ENCODE measurements around the gene ELAVL3.
"Not testable (repeated sequence)": the region's sequence is repeated elsewhere in the genome, so short reads cannot be mapped to it uniquely, and the experiment has no call there.

ELAVL3 gene

DNA sequence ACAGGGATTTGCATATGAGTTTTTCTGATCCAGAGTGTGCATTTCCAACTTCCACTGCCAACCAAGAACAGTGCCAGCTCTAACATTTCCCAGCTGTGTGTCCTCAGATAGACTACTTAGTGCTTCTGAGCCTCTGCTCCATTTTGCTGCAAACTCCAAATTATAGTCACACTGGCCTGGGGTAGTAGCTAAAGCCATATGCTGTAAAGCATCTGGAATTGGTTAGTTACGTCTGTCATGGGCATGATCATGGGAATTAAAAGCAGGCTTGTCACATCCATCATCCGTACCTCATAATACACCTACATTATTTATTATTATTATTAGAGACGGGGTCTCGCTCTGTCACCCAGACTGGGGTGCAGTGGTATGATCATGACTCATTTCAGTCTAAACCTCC, 7.1 kb downstream of the ELAVL3 start:
- Histone ChIP-seq H3K4me2 (ENCODE audit: low read length) (no peak overlapping the region), H3K9me3 (replicated peaks; ENCODE audit: low read length) (no peaks in the 10 kb centered on the region), H3K9ac (ENCODE audit: low read depth, low read length) (no peak overlapping the region), H3K4me1 (ENCODE audit: control insufficient read depth, insufficient read depth, low read length) (no peaks in the 10 kb centered on the region), H3K4me3 (ENCODE audit: low read length) (no peak overlapping the region), H3K27me3 (ENCODE audit: control insufficient read depth, insufficient read depth, low read length) (peaks cover 24% of the 10 kb centered on the region), H3K36me3 (ENCODE audit: insufficient read depth, low read length) (no peaks in the 10 kb centered on the region)

GRCh38 chr19:11468266-11468845, 12.5 kb downstream of the ELAVL3 start:
- H3K9ac ChIP-seq (ENCODE audit: low read depth, low read length); H3K9me3 ChIP-seq (replicated peaks; ENCODE audit: low read length); H3K27me3 ChIP-seq (ENCODE audit: control insufficient read depth, insufficient read depth, low read length); H3K4me1 ChIP-seq (ENCODE audit: control insufficient read depth, insufficient read depth, low read length); H3K36me3 ChIP-seq (ENCODE audit: insufficient read depth, low read length); H3K4me3 ChIP-seq (ENCODE audit: low read length); H3K4me2 ChIP-seq (ENCODE audit: low read length): not testable (repeated sequence)

DNA sequence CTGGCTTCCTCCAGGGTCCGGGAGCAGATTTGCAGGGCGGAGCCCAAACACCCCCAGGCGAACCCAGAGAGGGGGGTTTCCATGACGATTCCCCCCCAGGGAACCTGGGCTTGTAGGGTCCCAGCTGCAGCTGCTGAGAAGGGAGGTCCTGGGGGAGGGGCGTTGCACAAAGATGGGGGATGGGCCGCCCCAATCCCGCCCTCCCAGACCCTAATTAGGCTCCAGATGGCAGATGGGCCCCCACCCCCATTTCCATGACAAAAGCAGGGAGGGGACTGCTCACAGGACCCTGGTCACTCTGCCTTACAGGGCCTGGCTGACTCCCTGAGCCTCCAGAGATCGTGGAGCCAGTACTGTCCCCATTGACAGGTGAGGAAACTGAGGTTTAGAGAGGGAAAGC, 15.2 kb downstream of the ELAVL3 start:
- H3K4me1 ChIP-seq (ENCODE audit: control insufficient read depth, insufficient read depth, low read length), result no peaks in the 10 kb centered on the region
- H3K36me3 ChIP-seq (ENCODE audit: insufficient read depth, low read length), result no peaks in the 10 kb centered on the region
- H3K4me2 ChIP-seq (ENCODE audit: low read length), result no peak overlapping the region
- H3K9me3 ChIP-seq (replicated peaks; ENCODE audit: low read length), result no peaks in the 10 kb centered on the region
- H3K9ac ChIP-seq (ENCODE audit: low read depth, low read length), result no peak overlapping the region
- H3K4me3 ChIP-seq (ENCODE audit: low read length), result no peak overlapping the region
- H3K27me3 ChIP-seq (ENCODE audit: control insufficient read depth, insufficient read depth, low read length), result no peaks in the 10 kb centered on the region

DNA sequence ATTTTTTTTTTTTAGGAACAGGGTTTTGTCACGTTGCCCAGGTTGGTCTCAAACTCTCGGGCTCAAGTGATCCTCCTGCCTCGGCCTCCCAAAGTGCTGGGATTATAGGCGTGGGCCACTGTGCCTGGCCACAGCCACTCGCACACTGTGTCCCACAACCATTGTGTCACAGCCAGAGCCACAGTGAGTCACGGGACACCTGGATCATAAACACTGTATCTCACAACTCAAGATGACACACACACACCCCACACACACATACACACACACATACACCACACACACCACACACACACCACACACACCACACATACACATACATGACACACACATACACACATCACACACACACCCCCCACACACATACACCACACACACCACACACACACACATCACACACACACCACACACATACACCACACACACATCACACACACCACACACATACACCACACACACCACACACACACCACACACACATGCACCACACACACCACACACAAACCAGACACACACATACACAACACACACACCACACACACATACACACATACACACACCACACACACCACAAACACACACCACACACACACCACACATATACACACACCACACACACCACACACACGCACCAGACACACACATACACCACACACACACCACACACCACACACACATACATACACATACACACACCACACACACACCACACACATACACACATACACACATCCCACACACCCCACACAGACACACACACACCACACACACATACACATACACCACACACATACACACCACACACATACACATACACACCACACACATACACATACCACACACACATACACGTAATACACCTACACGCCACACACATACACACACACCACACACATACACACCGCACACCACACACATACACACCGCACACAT, 16.2 kb downstream of the ELAVL3 start:
- H3K4me2 ChIP-seq (ENCODE audit: low read length), result no peak overlapping the region
- H3K27me3 ChIP-seq (ENCODE audit: control insufficient read depth, insufficient read depth, low read length), result no peaks in the 10 kb centered on the region
- H3K4me1 ChIP-seq (ENCODE audit: control insufficient read depth, insufficient read depth, low read length), result no peaks in the 10 kb centered on the region
- no peaks in the 10 kb centered on the region for H3K9me3 ChIP-seq (replicated peaks; ENCODE audit: low read length)
- no peak overlapping the region for H3K4me3 ChIP-seq (ENCODE audit: low read length)
- no peaks in the 10 kb centered on the region for H3K36me3 ChIP-seq (ENCODE audit: insufficient read depth, low read length)
- no peak overlapping the region for H3K9ac ChIP-seq (ENCODE audit: low read depth, low read length)

GRCh38 chr19:11463391-11463790, 17.5 kb downstream of the ELAVL3 start:
- Histone ChIP-seq H3K9me3 (replicated peaks; ENCODE audit: low read length) (no peaks in the 10 kb centered on the region), H3K4me1 (ENCODE audit: control insufficient read depth, insufficient read depth, low read length) (no peaks in the 10 kb centered on the region), H3K4me3 (ENCODE audit: low read length) (no peak overlapping the region), H3K36me3 (ENCODE audit: insufficient read depth, low read length) (no peaks in the 10 kb centered on the region), H3K4me2 (ENCODE audit: low read length) (no peak overlapping the region), H3K9ac (ENCODE audit: low read depth, low read length) (no peak overlapping the region), H3K27me3 (ENCODE audit: control insufficient read depth, insufficient read depth, low read length) (peaks cover 4% of the 10 kb centered on the region)

DNA sequence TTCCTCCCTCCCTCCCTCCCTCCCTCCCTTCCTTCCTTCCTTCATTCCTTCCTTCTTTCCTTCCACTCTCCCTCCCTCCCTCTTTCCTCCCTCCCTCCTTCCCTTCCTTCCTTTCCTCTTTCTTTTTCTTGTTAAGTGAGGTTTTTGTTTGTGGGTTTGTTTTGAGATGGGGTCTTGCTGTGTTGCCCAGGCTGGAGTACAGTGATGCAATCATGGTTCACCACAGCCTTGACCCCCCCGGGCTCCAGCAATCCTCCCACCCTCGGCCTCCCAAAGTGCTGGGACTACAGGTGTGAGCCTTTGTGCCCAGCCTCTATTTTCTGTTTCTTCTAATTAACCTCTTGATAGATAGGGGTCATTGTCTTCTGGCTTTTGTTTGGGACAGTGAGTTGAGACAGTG, 19.4 kb downstream of the ELAVL3 start:
- no peak overlapping the region for H3K4me3 ChIP-seq (ENCODE audit: low read length)
- no peak overlapping the region for H3K9ac ChIP-seq (ENCODE audit: low read depth, low read length)
- H3K36me3 ChIP-seq (ENCODE audit: insufficient read depth, low read length), result no peaks in the 10 kb centered on the region
- H3K4me1 ChIP-seq (ENCODE audit: control insufficient read depth, insufficient read depth, low read length), result no peaks in the 10 kb centered on the region
- peaks cover 13% of the 10 kb centered on the region for H3K27me3 ChIP-seq (ENCODE audit: control insufficient read depth, insufficient read depth, low read length)
- H3K9me3 ChIP-seq (replicated peaks; ENCODE audit: low read length), result no peaks in the 10 kb centered on the region
- no peak overlapping the region for H3K4me2 ChIP-seq (ENCODE audit: low read length)

GRCh38 chr19:11460207-11460606, 20.6 kb downstream of the ELAVL3 start:
- H3K4me1 ChIP-seq (ENCODE audit: control insufficient read depth, insufficient read depth, low read length), result no peaks in the 10 kb centered on the region
- no peaks in the 10 kb centered on the region for H3K36me3 ChIP-seq (ENCODE audit: insufficient read depth, low read length)
- no peak overlapping the region for H3K9ac ChIP-seq (ENCODE audit: low read depth, low read length)

DNA sequence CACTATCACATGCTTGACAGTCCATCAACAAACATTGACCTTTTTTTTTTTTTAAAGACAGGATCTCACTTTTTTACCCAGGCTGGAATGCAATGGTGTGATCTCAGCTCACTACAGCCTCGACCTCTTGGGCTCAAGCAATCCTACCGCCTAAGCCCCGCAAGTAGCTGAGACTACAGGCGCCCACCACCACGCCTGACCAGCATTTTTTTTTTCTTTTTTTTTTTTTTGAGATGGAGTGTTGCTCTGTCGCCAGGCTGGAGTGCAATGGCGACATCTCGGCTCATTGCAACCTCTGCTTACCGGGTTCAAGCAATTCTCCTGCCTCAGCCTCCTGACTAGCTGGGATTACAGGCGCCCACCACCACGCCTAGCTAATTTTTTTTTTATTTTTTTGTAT, 21.9 kb downstream of the ELAVL3 start:
- not testable (repeated sequence) for H3K36me3 ChIP-seq (ENCODE audit: insufficient read depth, low read length); H3K9me3 ChIP-seq (replicated peaks; ENCODE audit: low read length); H3K4me1 ChIP-seq (ENCODE audit: control insufficient read depth, insufficient read depth, low read length); H3K4me2 ChIP-seq (ENCODE audit: low read length); H3K9ac ChIP-seq (ENCODE audit: low read depth, low read length); H3K4me3 ChIP-seq (ENCODE audit: low read length)
- peaks cover 13% of the 10 kb centered on the region for H3K27me3 ChIP-seq (ENCODE audit: control insufficient read depth, insufficient read depth, low read length)

More at GRCh38 chr19:11460207-11460606, 20.6 kb downstream of the ELAVL3 start:
- no peak overlapping the region for H3K4me2 ChIP-seq (ENCODE audit: low read length)
- H3K4me3 ChIP-seq (ENCODE audit: low read length), result no peak overlapping the region
- no peaks in the 10 kb centered on the region for H3K9me3 ChIP-seq (replicated peaks; ENCODE audit: low read length)
- H3K27me3 ChIP-seq (ENCODE audit: control insufficient read depth, insufficient read depth, low read length), result peaks cover 13% of the 10 kb centered on the region

GRCh38 chr19:11458236-11458900, 22.5 kb downstream of the ELAVL3 start:
- H3K36me3 ChIP-seq (ENCODE audit: insufficient read depth, low read length), result no peaks in the 10 kb centered on the region
- no peak overlapping the region for H3K4me3 ChIP-seq (ENCODE audit: low read length)
- H3K4me2 ChIP-seq (ENCODE audit: low read length), result no peak overlapping the region
- no peak overlapping the region for H3K9ac ChIP-seq (ENCODE audit: low read depth, low read length)
- H3K27me3 ChIP-seq (ENCODE audit: control insufficient read depth, insufficient read depth, low read length), result peaks cover 13% of the 10 kb centered on the region
- no peaks in the 10 kb centered on the region for H3K4me1 ChIP-seq (ENCODE audit: control insufficient read depth, insufficient read depth, low read length)
- no peaks in the 10 kb centered on the region for H3K9me3 ChIP-seq (replicated peaks; ENCODE audit: low read length)

DNA sequence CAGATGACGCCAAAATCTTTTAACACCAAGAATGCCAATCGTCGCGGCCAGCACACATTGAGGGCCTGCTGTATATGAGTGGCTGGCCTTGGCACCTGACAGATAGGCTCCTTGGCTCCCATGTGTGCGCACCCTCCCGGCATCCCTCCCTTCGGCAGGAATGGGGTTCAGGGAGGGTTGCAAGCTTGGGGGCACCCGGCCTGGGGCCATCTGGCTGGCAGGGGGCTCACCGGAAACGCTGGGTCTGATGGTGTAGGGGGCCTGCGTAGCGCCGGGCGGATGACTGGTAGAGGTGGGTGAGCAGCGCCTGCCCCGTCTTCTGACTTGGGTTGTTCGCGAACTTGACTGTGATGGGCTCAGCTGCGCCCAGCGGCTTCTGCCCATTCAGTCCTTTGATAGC, 23.0 kb downstream of the ELAVL3 start:
- Histone ChIP-seq H3K9me3 (replicated peaks; ENCODE audit: low read length) (no peaks in the 10 kb centered on the region), H3K4me2 (ENCODE audit: low read length) (no peak overlapping the region), H3K36me3 (ENCODE audit: insufficient read depth, low read length) (no peaks in the 10 kb centered on the region), H3K4me3 (ENCODE audit: low read length) (no peak overlapping the region), H3K4me1 (ENCODE audit: control insufficient read depth, insufficient read depth, low read length) (no peaks in the 10 kb centered on the region), H3K27me3 (ENCODE audit: control insufficient read depth, insufficient read depth, low read length) (peaks cover 13% of the 10 kb centered on the region), H3K9ac (ENCODE audit: low read depth, low read length) (no peak overlapping the region)

GRCh38 chr19:11457115-11457514, 23.7 kb downstream of the ELAVL3 start:
- no peaks in the 10 kb centered on the region for H3K36me3 ChIP-seq (ENCODE audit: insufficient read depth, low read length)
- H3K4me3 ChIP-seq (ENCODE audit: low read length), result no peak overlapping the region
- no peak overlapping the region for H3K9ac ChIP-seq (ENCODE audit: low read depth, low read length)

More at GRCh38 chr19:11457115-11457514, 23.7 kb downstream of the ELAVL3 start:
- peaks cover 13% of the 10 kb centered on the region for H3K27me3 ChIP-seq (ENCODE audit: control insufficient read depth, insufficient read depth, low read length)
- no peaks in the 10 kb centered on the region for H3K9me3 ChIP-seq (replicated peaks; ENCODE audit: low read length)
- H3K4me1 ChIP-seq (ENCODE audit: control insufficient read depth, insufficient read depth, low read length), result no peaks in the 10 kb centered on the region
- no peak overlapping the region for H3K4me2 ChIP-seq (ENCODE audit: low read length)

All from skeletal muscle satellite cell (primary cell).